ENCODE data around the gene PLEKHA4.

The PLEKHA4 gene

DNA sequence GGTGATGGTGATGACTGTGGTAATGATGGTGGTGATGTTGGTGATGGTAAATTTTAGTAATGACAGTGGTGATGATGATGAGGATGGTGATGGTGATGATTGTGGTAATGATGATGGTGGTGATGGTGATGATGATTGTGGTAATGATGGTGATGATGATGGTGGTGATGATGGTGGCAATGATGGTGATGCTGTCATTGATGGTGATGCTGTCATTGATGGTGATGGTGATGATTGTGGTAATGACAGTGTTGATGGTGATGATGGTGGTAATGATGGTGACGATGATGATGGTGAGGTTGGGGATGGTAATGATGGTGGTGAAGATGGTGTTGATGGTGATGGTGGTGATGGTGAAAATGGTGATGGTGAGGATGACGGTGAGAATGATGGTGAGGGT is 45.9 kb downstream of the PLEKHA4 start:
- no peak for DNase-seq

DNA sequence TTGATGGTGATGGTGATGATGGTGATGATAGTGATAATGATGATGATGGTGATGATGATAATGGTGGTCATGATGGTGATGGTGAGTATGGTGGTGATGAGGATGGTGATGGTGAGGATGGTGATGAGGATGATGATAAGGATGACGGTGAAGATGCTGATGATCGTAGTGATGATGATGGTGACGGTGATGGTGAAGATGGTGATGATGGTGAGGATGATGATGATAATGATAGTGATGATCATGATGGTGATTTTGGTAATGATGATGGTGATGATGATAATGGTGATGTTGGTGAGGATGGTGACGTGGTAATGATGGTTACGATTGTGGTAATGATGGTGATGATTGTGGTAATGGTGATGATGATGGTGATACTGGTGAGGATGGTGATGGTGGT is 46.8 kb downstream of the PLEKHA4 start:
- DNase-seq: no peak

DNA sequence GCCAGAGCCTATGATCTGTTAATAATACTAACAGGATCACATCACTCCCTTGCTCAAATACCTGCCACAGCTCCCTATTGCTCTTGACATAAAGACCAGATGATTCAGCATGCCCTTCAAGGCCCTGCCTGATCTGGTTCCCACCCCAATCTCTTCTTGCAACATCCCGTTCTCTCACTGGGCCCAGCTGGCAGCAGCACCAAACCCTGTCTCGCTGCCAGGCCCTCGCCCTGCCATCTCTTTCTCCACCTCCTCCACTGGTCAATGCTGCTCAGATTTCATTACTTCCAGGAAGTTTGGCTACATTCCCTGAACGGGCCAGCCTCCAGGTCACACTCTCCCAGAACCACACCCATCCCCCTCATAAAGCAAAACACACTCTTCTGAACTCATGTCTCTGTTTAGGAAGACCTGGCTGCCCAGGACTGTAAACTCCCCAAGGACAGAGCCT is 49.0 kb downstream of the PLEKHA4 start:
- DNase-seq: no peak

DNA sequence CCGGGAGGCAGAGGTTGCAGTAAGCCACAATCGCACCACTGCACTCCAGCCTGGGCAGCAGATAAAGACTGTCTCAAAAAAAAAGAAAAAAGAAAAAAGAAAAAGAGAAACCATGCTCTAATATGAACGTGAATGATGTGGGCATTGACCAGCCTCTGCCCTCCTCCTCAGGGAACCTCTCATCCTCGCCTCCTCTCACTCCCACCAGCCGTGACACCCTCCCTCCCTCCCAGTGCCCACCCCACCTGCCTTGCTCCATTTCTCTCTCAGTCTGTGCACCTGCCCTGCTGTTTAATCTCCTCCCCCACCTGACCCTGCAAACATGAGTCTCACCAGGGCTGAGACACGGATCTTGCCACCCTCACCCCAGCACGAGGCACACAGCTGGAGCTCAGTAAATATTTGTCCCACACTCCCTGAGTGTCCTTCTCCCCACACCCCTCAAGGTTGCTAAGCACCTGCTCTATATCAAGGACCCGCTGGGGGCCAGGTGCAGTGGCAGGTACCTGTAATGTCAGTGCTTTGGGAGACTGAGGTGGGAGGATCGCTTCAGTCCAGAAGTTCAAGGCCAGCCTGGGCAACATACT is 50.1 kb downstream of the PLEKHA4 start:
- DNase-seq: no peak

DNA sequence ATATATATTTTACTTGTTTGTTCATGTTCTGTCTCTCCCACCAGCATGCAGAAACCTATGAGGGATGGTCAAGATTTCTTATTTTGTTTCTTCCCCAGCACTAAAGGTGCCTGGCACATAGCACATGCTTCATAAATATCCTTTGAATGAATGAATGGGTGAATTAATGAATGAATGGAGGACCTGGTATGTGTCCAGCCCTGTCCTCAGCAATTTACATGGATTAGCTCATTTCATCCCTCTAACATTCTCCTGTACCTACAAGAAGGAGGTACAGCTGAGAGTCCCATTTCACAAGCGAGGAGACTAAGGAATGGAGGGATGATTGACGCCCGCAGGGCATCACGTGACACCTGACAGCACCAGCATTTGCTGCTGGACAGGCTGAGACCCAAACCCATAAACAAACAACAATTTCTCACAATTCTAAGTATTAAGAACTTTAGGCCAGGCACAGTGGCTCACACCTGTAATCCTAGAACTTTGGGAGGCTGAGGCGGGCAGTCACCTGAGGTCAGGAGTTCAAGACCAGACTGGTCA is 50.8 kb downstream of the PLEKHA4 start:
- DNase-seq: no peak

DNA sequence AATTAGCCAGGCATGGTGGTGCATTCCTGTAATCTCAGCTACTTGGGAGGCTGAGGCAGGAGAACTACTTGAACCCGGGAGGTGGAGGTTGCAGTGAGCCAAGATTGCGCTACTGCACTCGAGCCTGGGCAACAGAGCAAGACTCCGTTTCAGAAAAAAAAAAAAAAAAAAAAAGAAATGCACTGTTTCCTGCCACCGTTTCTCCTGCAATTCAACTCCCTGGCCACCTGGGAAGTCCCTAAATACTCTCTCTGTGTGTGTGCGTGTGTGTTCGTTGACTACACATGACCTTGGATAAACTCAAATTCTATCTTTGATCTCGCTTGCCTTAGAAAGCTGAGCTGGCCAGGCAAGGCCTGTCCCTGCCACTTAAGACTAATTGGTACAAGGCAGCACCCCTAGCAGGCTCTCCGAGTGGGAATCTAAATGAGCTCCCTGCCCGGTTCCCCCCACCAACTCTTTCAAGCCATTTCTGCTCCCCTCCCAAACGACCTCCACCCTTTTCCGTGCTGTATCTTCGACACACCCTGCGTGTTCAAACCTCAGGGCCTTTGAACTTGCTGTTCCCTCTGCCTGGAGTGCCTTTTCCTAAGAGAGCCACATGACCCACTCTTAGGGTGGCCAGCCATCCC is 52.4 kb downstream of the PLEKHA4 start:
- no peak for DNase-seq

DNA sequence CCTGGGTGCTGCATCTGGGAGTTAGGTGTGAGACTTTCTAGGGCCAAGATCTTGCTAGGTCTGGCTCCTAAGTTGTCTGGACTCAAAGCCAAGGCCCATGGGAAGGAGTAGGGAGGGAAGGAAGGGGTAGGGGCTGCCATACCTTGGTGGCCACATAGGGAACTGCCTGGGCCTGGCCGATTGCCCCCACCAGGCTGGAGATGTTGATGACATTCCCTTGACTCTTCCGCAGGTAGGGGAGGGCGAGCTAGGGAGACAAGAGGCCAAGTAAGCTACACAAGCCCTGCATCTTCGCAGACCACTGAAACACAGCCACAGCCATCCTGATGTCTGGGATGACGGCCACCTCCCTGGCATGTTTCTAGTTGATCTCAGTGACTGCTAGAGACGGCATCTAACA is 53.5 kb downstream of the PLEKHA4 start:
- no peak for DNase-seq

DNA sequence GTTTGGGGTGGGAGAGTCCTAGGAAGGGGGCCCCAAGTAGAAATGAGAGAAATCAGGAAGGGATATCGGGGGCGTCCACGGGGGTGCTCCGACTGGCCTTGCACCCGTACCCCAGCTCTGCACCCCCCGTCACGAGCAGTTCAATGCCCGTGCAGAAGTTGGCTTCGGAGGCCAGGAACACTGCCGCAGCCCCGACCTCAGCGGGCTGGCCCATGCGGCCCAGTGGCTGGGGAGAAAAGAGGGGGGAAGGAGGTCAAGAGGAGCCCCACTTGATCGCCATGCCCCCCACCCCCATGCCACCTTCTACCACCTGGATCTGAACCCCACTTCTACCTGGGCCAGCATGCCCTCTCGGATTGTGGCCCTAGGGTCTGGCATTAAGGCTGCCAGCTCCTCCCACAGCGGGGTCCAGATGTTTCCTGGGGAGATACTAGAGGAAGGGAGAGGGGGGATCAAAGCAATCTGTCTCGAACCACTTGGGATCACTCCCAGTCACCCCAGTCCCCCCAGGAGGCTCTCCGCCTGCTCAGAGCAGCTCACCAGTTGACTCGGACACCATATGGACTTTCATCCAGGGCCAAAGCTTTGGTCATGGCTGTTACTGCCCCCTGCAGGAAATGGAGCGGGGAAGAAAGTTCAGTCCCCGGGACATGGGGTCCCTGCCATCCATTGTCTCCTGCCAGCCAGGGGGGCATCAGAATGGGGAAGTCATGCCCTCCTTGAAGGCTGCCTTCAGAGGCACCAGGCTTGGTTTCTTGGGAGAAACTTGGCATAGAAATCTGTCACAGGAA is 55.1 kb downstream of the PLEKHA4 start:
- no peak for DNase-seq

DNA sequence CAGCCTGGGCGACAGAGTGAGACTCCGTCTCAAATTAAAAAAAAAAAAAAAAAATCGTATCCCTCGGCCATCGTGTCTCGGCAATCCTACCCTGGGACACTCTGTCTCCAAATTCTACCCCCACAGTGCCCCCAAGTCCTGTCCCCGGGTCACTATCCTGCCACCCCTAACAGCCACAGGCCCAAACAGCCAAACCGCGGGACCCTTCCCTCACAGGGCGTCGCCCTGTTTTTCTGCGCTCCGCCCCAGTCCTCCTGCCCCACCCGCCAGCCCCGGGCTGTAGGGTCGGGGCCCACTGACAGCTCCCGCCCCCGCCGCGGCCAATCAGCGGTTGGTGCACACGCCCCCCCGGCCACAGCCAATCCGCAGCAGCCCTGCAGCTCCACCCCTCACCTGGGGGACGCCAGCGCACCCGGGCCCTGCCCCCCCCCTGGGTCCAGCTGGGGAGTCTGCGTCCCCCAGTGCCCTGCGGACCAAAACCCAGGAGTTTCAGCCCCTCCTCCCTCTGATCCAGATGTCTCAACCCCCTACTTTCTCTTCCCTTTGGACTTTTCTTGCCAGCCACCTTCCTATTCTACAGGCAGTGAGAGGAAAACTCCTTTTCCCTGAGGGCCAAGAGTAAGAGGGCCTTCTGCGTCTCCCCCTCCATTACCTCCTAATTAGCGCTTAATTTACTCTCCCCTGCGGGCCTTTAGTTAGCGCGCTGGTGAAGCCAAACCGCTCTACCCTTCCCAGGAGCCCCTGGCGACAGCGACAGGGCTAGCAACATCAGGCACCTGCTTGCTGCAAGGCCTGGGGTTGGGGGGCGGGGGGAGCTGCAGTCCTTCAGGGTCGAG is 56.1 kb downstream of the PLEKHA4 start:
- DNase-seq: peak; percentile 86

DNA sequence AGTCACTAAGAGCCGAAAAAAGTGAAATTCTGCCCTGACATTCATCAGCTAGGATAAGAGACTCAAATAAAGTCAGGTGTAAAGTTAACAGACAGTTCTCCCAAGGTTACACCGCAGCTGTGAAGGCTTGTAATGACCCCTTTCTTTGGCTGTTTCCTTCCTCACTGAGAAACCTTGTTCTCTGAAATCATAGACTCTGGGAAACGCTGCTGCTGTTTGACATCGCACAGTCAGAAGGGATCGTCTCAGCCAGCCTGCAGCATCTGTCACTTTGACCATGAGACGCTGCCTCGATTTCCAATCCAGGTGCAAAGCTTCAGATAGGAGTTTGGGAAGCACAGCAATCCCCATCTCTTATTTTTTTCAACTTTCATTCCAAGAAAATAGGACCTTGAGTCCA is 58.3 kb downstream of the PLEKHA4 start:
- no peak for DNase-seq

DNA sequence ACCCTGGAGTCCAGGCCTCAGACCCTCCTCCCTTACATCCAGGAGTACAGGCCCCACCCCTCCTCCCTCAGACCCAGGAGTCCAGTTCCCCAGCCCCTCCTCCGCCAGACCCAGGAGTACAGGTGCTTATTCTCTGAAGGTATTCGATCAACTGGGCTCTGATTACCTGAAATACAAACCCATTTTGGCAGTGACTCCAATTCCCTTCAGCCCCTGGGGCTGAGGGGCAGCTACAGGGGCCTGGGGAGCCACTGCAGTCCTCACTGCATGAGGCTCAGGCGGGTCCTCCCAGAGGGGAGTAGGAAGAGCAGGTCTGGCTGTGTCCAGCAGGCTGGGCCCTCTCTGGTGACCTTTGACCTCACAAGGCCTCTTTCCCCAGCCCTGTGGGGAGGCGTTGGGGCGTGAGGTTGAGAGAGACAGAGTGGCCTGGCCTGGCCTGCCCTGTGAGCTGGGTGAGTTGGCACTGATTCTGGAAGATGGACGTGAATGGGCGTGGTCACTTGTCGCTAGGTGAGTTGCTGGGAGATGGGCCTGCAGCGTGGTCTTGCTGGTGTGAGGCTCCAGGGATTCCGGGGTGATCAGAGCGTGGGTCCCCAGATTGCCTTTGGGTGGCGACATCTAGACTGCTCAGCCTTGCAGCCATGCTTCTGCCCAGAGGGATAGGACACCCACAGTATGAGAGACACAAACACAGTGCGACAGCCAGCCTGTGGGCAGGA is 60.7 kb downstream of the PLEKHA4 start:
- DNase-seq: no peak

DNA sequence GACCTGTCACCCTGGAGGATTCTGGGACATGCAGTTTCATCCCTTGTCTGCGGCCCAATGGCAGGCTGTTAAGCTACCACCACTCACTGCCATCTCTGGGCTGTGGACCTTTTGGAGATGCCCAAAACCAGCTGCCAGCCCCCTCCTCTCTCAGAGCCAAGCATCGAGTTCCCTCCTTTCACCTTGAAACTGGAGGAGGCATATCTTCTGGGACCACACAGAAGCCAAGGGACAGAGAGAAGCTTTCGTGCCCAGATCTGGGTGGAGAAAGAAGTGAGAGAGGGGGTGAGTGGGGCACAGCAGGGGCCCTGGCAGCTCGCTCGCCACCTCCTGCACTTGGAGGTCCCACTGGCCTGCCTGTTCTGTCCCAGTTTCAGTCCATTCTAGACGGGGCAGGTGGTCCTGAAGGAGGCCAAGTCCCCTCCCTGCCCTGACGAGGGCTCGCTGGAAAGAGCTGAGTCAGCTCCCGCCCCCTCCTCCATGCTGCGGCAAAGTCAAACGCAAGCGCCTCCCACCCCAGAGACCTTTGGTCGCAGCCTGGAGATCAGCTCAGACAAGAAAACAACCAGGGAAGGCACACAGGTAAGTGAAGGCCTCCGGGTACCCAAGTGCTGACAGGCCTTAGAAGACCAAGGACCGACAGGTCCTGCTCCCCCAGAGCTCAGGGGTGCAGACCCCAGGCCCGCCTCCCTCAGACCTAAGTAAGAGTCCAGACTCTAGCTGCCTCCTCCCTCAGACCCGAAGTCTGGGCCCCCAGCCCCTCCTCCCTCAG is 61.4 kb downstream of the PLEKHA4 start:
- DNase-seq: no peak

DNA sequence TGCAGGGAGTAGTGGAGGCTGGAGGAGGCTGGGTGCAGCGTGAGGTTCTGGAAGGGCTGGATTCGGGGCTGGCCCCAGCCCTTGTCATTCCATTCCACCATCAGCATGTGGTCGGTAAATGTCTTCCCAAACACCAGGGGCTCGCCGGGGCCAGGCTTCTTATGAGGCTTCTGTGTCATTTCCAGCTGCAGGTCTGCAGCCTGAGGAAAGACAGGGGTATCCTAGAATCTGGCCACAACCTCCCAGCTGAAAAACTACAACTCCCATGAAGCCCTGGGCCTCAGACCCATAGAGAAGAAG is 61.9 kb downstream of the PLEKHA4 start:
- no peak for DNase-seq

DNA sequence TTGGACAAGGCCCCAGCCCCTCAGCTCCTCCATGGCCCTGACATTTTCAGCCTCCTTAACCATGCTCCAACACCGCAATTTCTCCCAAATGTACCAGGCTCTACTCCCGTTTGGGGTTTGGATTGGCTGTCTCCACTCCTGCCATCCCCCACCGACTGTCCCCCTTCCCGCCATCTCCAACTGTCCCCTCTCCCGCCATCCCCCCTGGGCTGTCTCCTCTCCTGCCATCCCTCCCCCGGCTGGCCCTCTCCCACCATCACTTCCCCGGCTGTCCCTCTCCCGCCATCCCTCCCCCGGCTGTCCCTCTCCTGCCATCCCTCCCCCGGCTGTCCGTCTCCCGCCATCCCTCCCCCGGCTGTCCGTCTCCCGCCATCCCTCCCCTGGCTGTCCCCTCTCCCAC is 63.0 kb downstream of the PLEKHA4 start:
- no peak for DNase-seq

DNA sequence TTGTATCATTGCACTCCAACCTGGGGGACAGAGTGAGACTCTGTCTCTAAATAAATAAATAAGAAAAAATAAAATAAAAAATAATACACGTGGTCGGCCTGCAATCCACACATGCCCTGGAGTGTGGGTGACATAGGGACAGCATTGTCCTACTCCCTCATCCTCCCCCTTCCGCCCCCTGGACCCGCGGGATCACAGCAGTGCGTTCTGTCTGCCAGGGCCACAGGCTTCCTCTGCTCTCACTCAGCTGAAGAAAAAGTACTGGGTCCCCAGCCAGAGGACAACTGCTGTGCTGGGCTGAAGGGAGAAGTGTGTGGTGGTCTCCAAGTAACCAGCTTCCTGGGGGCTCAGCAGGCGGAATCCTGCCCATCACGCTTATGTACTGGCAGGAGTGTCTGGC is 63.9 kb downstream of the PLEKHA4 start:
- DNase-seq: no peak

DNA sequence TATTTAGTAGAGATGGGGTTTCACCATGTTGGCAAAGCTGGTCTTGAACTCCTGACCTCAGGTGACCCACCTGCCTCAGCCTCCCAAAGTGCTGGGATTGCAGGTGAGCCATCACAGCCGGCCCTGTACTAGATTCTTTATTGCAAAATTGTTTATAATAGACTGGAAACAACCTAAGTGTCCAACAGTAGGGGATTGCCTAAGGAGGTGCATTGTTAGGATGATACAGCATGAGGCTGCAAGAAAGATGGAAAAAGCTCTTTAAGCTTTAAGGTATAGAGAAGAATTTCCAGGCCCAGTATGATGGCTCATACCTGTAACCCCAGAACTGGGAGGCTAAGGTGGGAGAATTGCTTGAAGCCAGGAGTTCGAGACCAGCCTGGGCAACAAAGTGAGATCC is 65.8 kb downstream of the PLEKHA4 start:
- DNase-seq: no peak

DNA sequence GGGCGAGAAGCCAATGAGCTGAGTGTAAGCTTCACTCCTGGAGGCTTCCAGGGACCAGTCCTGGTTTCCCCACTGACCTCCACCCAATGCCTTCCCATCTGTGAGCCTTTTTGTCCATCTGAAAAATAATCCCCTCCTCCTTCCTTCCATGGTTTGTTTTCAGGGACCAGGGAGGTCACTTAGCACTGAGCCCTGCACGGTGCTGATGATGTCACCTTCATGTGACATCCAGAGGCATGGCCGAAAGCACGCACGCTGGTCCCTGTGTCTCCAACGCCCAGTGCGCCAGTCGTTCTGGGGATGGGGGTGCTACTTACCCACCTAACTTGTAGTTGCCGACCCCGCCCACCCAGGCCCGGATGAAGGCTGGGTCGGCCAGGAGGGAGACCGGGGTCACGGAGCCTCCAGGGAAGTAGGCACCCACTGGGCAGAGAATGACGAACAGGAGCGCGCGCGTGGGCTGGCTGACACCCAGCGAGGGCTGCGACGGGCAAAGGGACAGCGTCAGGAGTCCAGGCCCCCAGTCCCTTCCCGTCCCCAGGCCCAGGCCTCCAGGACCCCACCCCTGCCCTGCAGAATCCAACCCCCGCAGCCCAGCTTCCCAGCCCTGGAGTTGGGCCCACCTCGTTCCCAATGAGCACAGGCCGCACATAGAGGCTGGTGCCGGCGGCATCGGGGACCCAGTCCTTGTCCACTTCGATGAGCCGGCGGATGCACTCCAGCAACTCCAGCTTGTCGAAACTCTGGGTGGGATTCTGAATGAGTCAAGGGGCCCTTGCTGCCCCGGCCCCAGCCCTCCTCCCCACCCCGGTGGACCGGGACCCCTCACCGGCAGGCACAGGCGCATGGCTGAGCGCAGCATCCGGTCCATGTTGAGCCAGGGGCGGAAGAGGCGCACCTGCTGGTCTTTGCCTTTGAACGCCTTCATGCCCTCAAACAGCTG is 68.8 kb downstream of the PLEKHA4 start:
- no peak for DNase-seq

DNA sequence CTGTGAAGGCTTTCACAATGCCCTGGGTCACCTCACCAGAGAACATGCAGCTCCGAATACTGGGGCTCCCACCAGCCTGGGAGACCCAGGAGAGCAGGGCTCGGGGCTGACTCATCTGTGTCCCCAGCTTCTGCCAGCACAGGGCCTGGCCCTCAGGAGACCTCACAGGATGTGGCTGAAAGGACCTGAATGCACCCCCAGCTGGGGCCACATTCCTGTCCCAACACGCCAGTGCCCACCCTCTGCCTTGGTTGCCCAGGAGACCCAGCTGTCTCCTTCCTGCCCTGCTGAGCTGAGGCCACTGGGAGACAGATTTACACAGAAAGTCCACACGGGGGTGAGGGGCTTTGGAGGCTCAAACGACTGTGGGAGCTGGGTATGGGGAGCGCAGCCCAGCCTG is 69.5 kb downstream of the PLEKHA4 start:
- DNase-seq: no peak

DNA sequence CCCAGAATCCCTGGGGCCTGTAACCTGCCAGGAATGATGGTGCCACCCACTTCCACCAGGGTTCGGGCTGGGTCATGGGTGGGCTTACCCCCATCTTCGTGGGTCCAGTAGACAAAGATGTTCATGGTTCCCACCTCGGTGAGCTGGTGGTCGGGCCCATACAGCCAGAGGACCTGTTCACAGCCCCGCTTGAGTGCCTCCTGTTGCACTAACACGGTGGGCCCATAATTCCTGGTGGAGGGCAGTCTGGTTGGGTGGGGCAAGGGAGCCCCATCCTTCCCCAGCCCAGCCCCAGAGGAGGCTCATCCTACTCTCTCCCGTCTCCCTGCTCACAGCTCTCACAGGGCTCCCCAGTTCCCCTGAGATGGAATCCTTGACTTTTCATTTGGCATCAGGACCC is 71.3 kb downstream of the PLEKHA4 start:
- no peak for DNase-seq

DNA sequence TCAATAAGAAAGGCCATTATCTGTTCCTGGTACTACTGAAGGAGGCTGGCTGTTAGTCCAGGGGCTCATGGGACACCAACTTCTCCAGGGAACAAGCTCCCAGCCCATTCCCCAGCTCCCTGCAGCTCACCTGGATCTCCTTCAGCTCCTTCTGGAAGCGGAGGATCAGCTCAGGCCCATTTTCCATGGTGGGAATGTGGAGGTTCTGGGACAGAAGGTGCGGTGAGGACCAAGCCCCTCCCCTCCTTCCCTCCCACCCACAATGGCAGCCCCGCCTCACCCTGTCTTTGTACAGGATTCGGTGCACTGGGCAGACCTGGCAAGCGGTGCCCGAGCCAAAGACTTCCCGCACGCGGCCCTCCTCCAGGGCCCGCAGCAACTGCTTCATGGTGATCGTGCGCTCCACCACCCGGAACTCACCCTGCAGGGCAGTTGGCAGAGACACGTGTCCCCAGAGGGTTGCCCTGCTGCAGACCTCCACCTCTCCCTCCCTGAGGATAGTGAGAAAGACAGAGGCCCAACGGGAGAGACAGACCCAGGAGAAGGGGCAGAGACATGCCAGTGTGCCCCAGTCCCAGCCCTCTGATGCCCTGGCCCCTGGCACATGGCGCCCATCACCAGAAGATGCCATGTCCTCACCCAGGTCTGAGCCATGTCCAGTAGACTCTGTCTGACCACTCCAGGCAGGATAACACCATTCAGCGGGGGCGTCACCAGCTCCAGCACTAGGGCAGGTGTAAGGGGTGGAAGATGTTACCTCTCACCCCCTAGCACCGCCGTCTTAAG is 71.9 kb downstream of the PLEKHA4 start:
- DNase-seq: no peak

Data from activated CD8-positive, alpha-beta memory T cell treated with anti-CD3 and anti-CD28 coated beads, Interleukin-2, amount 50 U/mL, for 48 hours (primary cell).